Caco-2 (cell line): Measurements from ENCODE around the gene HOXD12. TPM values are rescaled to one million over a fixed set of nuclear protein-coding genes. Genes with fewer than 3 reads are reported as not detected.

Source experiments
- BruUV-seq: library from RNA; stranded (reverse); fragments of 400-500 nt; replicated peaks from 2 replicates; lab custom pipeline; 2021; lab: Mats Ljungman, UMichigan
- CTCF ChIA-PET: fragments of 300-600 bp; sonication (Branson Sonifier 250); formaldehyde crosslinking; loops from one replicate; lab custom pipeline; 2022; ENCODE audit warnings: antibody characterized with exemption; lab: Charles Lee
- POLR2A ChIA-PET: fragments of 300-600 bp; sonication (Branson Sonifier 250); formaldehyde crosslinking; loops from one replicate; lab custom pipeline; 2022; ENCODE audit warnings: antibody characterized with exemption; lab: Charles Lee
- DNase-seq, 2 experiments: peaks; one replicate each; pipeline versions ENCODE4 v3.0.0 to v3.0.0-alpha.2; 2020 to 2022
- H3K27me3 ChIP-seq: replicated peaks from 2 replicates; pipeline ENCODE4 v1.6.0; 2011; ENCODE audit warnings: low read length; ENCODE audit not compliant: control insufficient read depth, insufficient read depth
- H3K36me3 ChIP-seq: 2 replicates; pipeline ENCODE4 v1.5.1; 2011; ENCODE audit warnings: low read length; ENCODE audit not compliant: control insufficient read depth, insufficient read depth
- H3K4me1 ChIP-seq: fragments of 250-450 bp; sonication (Bioruptor Pico); 2 replicates; pipeline ENCODE4 v1.5.1; 2020; ENCODE audit warnings: mild to moderate bottlenecking
- H3K4me3 ChIP-seq: 2 replicates; pipeline ENCODE4 v1.5.1; 2011; ENCODE audit warnings: low read depth, mild to moderate bottlenecking, control low read depth, low read length
- H3K9me3 ChIP-seq: fragments of 250-450 bp; sonication (Bioruptor Pico); 2 replicates; pipeline ENCODE4 v1.5.1; 2020; ENCODE audit warnings: mild to moderate bottlenecking, moderate library complexity
- H3K27ac Mint-ChIP-seq: one replicate; pipeline ENCODE4 v1.8.0; 2022; ENCODE audit warnings: mixed read lengths; ENCODE audit not compliant: unreplicated experiment
- H3K27me3 Mint-ChIP-seq: one replicate; pipeline ENCODE4 v1.8.0; 2022; ENCODE audit warnings: mixed read lengths; ENCODE audit not compliant: insufficient read depth, unreplicated experiment
- H3K36me3 Mint-ChIP-seq: one replicate; pipeline ENCODE4 v1.8.0; 2022; ENCODE audit warnings: mild to moderate bottlenecking, mixed read lengths; ENCODE audit not compliant: insufficient read depth, unreplicated experiment
- H3K4me1 Mint-ChIP-seq: one replicate; pipeline ENCODE4 v1.8.0; 2022; ENCODE audit warnings: low read depth, mixed read lengths; ENCODE audit not compliant: unreplicated experiment
- H3K4me3 Mint-ChIP-seq: one replicate; pipeline ENCODE4 v1.8.0; 2022; ENCODE audit warnings: mild to moderate bottlenecking, moderate library complexity, mixed read lengths; ENCODE audit not compliant: unreplicated experiment
- H3K9me3 Mint-ChIP-seq: one replicate; pipeline ENCODE4 v1.8.0; 2022; ENCODE audit warnings: mixed read lengths; ENCODE audit not compliant: unreplicated experiment
- CTCF ChIP-seq, 2 experiments: fragments of 200-600 bp in 1 of 2; IDR thresholded peaks; 1 replicate in 1 of 2; 2 replicates in 1 of 2; pipeline versions ENCODE4 v1.5.1 to v1.8.0; 2011 to 2022; ENCODE audit warnings: antibody characterized with exemption in 1 of 2, control low read depth in 1 of 2, inconsistent platforms in 1 of 2, low read depth in 1 of 2, low read length in 1 of 2, mild to moderate bottlenecking in 1 of 2, moderate library complexity in 1 of 2; ENCODE audit not compliant: insufficient read depth in 1 of 2, severe bottlenecking in 1 of 2, unreplicated experiment in 1 of 2
- intact Hi-C: fragments of 100-400 bp; cut with micrococcal nuclease; formaldehyde crosslinking; loops from one replicate; pipeline ENCODE4 v1.10.0; 2022; ENCODE audit not compliant: unreplicated experiment
- total RNA-seq: library from RNA; stranded (reverse); gene quantifications from 2 replicates; pipeline ENCODE4 v1.2.3, GENCODE V29; 2022

The HOXD12 gene
- total RNA-seq, 1 experiment from 2014 or later = not detected

GRCh38 chr2:176103194-176103593 is 3.6 kb downstream of the HOXD12 start:
- H3K27me3 ChIP-seq = peaks cover 10% of the 10 kb centered on the region
- H3K27me3 Mint-ChIP-seq = peaks cover 47% of the 10 kb centered on the region
- H3K4me3 ChIP-seq = no peak overlapping the region
- DNase-seq = no peak
- no peaks in the 10 kb centered on the region for H3K36me3 ChIP-seq
- no peak overlapping the region for H3K4me3 Mint-ChIP-seq
- no peaks in the 10 kb centered on the region for H3K9me3 ChIP-seq
- intact Hi-C loops = no loop called here
- CTCF ChIA-PET = no interaction called here
- POLR2A ChIA-PET = no interaction called here
- peaks cover 18% of the 10 kb centered on the region for H3K4me1 ChIP-seq
- no peaks in the 10 kb centered on the region for H3K36me3 Mint-ChIP-seq
- H3K4me1 Mint-ChIP-seq = peaks cover 15% of the 10 kb centered on the region
- TF ChIP-seq CTCF (IDR thresholded peaks at IDR 0.05; ENCODE audit: insufficient read depth in 1 of 2, low read depth in 1 of 2, low read length in 1 of 2, severe bottlenecking in 1 of 2, unreplicated experiment in 1 of 2) = no peak
- H3K9me3 Mint-ChIP-seq = no peaks in the 10 kb centered on the region
- no TSS peak for BruUV-seq
- H3K27ac Mint-ChIP-seq = no peak overlapping the region

- peaks cover 49% of the 10 kb centered on the region for H3K27me3 Mint-ChIP-seq
- CTCF ChIA-PET = no interaction called here
- Histone ChIP-seq H3K4me1 (peaks cover 15% of the 10 kb centered on the region), H3K9me3 (no peaks in the 10 kb centered on the region), H3K36me3 (no peaks in the 10 kb centered on the region), H3K27me3 (peaks cover 10% of the 10 kb centered on the region), H3K4me3 (no peak overlapping the region)
- DNase-seq = no peak
- no peak overlapping the region for H3K4me3 Mint-ChIP-seq
- H3K27ac Mint-ChIP-seq = no peak overlapping the region
- H3K9me3 Mint-ChIP-seq = no peaks in the 10 kb centered on the region
- no peak for TF ChIP-seq CTCF (IDR thresholded peaks at IDR 0.05; ENCODE audit: insufficient read depth in 1 of 2, low read depth in 1 of 2, low read length in 1 of 2, severe bottlenecking in 1 of 2, unreplicated experiment in 1 of 2)
- BruUV-seq = no TSS peak
- peaks cover 15% of the 10 kb centered on the region for H3K4me1 Mint-ChIP-seq
- intact Hi-C loops = no loop called here
- POLR2A ChIA-PET = no interaction called here
- H3K36me3 Mint-ChIP-seq = no peaks in the 10 kb centered on the region
Observed at GRCh38 chr2:176103742-176104315, 4.2 kb downstream of the HOXD12 start.

DNA sequence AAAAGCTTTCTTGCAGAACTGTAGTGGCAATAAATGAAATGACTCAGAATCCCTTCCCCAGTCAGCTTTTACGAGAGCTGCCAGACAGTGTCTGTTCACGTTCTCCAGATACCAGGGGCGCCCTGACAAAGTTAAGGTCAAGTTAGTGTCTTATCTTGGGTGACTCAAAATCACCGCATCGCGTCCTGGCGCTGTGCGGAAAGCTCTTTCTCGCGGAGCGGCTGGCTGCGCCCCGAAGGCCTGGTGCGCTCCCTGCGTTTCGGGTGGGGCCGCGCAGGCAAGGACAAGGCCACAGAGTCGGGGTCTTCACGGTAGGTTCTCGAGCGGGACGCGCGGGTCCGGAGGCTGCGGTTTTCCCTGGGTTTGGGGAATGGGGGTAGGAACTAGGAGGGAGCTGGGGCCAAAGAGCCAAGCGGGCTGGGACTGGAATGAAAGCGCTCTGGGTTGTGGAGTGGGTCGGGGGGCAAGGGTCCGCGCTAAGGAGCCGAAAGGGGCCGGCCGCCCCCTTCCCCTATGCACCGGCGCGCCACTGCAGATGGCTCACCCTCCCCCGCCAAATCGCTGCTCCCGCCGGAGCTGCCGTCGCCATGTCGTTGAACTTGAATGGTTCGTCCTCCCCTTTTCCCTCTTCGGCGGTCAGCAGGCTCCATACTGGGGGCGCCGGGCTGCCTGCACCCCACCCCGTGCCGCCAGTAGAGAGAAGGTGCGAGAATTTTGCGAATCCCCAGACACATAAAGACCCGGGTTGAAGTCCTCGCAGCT is 4.9 kb downstream of the HOXD12 start:
- H3K9me3 Mint-ChIP-seq = no peaks in the 10 kb centered on the region
- H3K36me3 ChIP-seq = no peaks in the 10 kb centered on the region
- no peak overlapping the region for H3K4me3 ChIP-seq
- H3K36me3 Mint-ChIP-seq = no peaks in the 10 kb centered on the region
- peaks cover 10% of the 10 kb centered on the region for H3K27me3 ChIP-seq
- H3K27me3 Mint-ChIP-seq = peaks cover 53% of the 10 kb centered on the region
- no TSS peak for BruUV-seq
- DNase-seq = no peak
- H3K4me3 Mint-ChIP-seq = peak overlapping the region; percentile 23
- POLR2A ChIA-PET = no interaction called here
- H3K9me3 ChIP-seq = no peaks in the 10 kb centered on the region
- no peak for TF ChIP-seq CTCF (IDR thresholded peaks at IDR 0.05; ENCODE audit: insufficient read depth in 1 of 2, low read depth in 1 of 2, low read length in 1 of 2, severe bottlenecking in 1 of 2, unreplicated experiment in 1 of 2)
- CTCF ChIA-PET = no interaction called here
- intact Hi-C loops = no loop called here
- peaks cover 15% of the 10 kb centered on the region for H3K4me1 Mint-ChIP-seq
- H3K4me1 ChIP-seq = peaks cover 15% of the 10 kb centered on the region
- no peak overlapping the region for H3K27ac Mint-ChIP-seq
